NCI-H1105 treated with DMSO at 0.1 percent for 48 hours (cell line): ENCODE measurements around the gene CCDC124.
"Not testable (repeated sequence)": the region's sequence is repeated elsewhere in the genome, so short reads cannot be mapped to it uniquely, and the experiment has no call there.

Experiments used
- DNase-seq: peaks from one replicate; lab custom pipeline; 2025; lab: John Stamatoyannopoulos, UW

Gene CCDC124

GRCh38 chr19:17986569-17986968 lies 53.8 kb downstream of the CCDC124 start:
- DNase-seq: not testable (repeated sequence)

DNA sequence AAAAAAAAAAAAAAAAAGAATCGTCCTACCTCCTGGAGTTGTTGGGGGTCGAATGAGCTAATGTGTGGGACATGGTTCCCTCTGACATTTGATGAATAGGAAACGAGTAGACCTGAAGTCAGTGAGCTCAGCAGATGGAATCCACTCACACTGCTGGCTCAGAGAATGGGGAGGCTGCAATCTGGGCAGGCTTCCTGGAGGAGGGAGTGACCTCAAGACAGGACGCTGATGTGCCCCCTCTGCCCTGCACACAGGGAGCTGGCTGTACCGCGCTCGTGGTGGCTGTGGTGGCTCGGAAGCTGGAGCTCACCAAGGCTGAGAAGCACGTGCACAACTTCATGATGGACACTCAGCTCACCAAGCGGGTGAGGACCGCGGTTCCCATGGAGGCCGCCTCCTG lies 55.3 kb downstream of the CCDC124 start:
- no peak for DNase-seq

DNA sequence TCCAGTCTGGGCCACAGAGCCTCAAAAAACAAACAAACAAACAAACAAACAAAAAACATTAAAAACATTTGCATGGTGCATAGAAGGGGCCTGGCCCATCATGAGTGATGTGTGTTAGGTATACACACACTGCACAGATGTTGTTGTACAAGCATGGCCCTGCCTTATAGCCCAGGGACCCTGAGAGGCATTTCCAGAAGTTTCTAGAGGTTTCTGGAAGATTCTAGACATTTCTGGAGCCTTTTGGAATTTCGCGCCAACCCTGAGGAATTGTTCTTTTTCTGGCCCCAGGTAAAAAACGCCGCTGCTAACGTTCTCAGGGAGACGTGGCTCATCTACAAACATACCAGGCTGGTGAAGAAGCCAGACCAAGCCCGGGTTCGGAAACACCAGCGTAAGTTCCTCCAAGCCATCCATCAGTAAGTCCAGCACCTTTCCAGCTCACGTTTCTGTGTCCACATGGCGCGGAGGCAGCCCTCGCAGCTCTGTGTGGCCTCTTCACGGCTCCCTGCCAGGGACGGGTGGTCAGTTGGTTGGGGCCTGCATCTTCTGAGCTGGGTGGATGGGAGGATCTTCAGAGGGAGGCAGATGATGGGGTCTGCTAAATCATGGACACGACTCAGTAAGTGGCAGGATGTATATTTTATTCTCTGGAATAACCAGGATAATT lies 56.7 kb downstream of the CCDC124 start:
- DNase-seq: no peak

DNA sequence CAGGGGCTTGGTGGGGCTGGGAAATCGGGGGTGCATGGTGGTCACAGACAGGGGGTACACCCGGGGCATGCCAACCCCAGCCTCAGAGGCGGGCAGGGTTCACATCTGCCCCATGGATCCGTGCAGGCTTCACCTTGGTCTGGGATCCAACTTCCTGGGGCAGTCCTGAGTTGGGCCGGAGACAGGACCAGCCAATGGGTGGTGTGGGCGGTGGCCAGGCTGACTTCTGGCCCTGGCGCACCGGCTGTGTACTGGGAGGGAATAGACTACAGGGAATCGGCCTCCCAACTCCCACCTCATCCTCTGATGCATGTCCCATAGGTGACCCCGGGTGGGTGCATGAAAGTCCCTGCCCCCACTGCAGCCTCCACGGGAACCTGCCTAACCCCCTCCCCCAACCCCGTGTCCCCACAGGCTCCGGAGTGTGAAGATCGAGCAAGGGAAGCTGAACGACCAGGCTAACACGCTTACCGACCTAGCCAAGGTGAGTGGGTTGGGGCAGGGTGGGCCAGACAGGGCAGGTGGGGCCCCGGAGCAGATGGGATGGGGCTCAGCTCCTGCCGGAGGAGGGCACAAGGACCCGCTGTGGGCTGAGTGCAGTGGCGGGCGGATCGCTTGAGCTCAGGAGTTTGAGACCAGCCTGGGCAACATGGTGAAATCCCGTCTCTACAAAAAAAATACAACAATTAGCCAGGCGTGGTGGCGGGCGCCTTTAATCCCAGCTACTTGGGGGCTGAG lies 60.4 kb downstream of the CCDC124 start:
- no peak for DNase-seq
